Chondrocyte (in vitro differentiated cells): ENCODE data around the gene PAX5. TPM values are rescaled to one million over a fixed set of nuclear protein-coding genes. Genes with fewer than 3 reads are reported as not detected.
"Not testable (repeated sequence)": the region's sequence is repeated elsewhere in the genome, so short reads cannot be mapped to it uniquely, and the experiment has no call there.

Experiments
- DNase-seq: peaks from one replicate; pipeline ENCODE4 v3.0.0; 2021; ENCODE audit warnings: mixed read lengths, low spot score
- H3K27ac Mint-ChIP-seq: one replicate; pipeline ENCODE4 v1.8.0; 2021; ENCODE audit warnings: mild to moderate bottlenecking, moderate library complexity, mixed read lengths; ENCODE audit not compliant: unreplicated experiment
- H3K27me3 Mint-ChIP-seq: 2 replicates; pipeline ENCODE4 v1.8.0; 2021; ENCODE audit warnings: low read depth, mixed read lengths
- H3K36me3 Mint-ChIP-seq: 2 replicates; pipeline ENCODE4 v1.8.0; 2021; ENCODE audit warnings: low read depth, mixed read lengths
- H3K4me1 Mint-ChIP-seq: 2 replicates; pipeline ENCODE4 v1.8.0; 2021; ENCODE audit warnings: low read depth, mild to moderate bottlenecking, mixed read lengths
- H3K4me3 Mint-ChIP-seq: one replicate; pipeline ENCODE4 v1.8.0; 2021; ENCODE audit warnings: mild to moderate bottlenecking, moderate library complexity, mixed read lengths; ENCODE audit not compliant: unreplicated experiment
- H3K9me3 Mint-ChIP-seq: 2 replicates; pipeline ENCODE4 v1.8.0; 2021; ENCODE audit warnings: low read depth, mixed read lengths
- CTCF ChIP-seq: fragments of 200-600 bp; sonication (generic); IDR thresholded peaks from 2 replicates; pipeline ENCODE4 v1.5.0; 2021; ENCODE audit warnings: antibody characterized with exemption, mild to moderate bottlenecking, moderate library complexity
- total RNA-seq: library from RNA; stranded (reverse); gene quantifications from 3 replicates; pipeline ENCODE4 v1.2.1, GENCODE V29; 2021

Gene PAX5
- total RNA-seq, 1 donor from 2014 or later, result not detected

DNA sequence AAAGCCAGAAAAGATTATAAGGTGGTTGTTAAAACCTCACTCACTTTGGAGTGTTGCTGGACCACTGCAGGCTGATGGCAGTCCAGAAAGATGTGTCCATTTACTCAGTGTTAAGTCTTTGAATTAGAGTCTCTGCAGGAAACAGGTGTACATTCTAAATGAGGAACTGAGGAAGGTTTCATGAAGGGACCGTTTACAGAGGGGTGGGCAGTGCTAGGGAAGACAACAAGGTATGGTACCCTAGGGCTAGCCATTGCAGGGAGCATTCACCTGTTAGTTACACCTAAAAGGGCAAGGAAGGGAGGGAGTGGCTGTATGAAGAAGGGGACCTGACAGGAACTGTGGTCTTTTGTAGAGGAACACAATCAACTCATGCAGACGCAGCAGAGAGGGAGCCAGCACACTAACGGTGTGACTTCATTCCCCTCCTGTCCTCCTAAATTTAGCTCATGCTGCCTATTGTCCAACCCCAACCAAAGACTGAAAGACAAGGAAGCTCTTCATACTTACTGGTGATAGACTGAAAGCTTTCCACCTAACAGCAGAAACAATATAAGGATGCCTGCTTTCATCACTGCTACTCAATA is 32.2 kb upstream of the PAX5 start:
- Mint-ChIP-seq H3K36me3 (no peaks in the 10 kb centered on the region), H3K9me3 (peaks cover 4% of the 10 kb centered on the region), H3K4me1 (no peaks in the 10 kb centered on the region), H3K4me3 (no peak overlapping the region), H3K27me3 (peaks cover 52% of the 10 kb centered on the region), H3K27ac (no peak overlapping the region)
- TF ChIP-seq CTCF, result no peak
- DNase-seq, result no peak

- H3K27ac Mint-ChIP-seq, result no peak overlapping the region
These were observed 28.3 kb upstream of the PAX5 start for GRCh38 chr9:37062336-37062735.

DNA sequence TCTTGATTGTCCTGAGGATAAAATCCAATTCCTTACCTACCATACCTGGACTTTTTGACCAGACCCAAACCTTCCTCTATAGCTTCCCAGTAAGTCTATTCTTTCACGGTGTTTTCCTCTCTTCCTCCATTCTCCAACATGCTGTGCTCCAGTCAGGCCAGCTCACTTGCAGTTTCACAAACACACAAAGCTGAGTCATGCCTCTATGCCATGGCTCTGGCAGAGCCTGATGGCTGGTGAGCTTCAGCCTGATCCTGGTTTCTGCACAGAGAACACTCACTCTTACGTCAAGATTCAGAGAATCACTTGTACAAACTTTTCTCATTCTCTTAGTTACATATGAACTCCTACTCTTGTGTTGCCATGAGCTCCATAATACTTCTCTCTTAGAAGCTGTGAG is 27.7 kb upstream of the PAX5 start:
- H3K9me3 Mint-ChIP-seq, result no peaks in the 10 kb centered on the region
- H3K4me1 Mint-ChIP-seq, result no peaks in the 10 kb centered on the region
- DNase-seq, result no peak
- no peak for TF ChIP-seq CTCF
- peaks cover 56% of the 10 kb centered on the region for H3K27me3 Mint-ChIP-seq
- H3K4me3 Mint-ChIP-seq, result no peak overlapping the region
- H3K27ac Mint-ChIP-seq, result no peak overlapping the region
- peaks cover 1% of the 10 kb centered on the region for H3K36me3 Mint-ChIP-seq

More at GRCh38 chr9:37062336-37062735, 28.3 kb upstream of the PAX5 start:
- Mint-ChIP-seq H3K9me3 (peaks cover under 1% of the 10 kb centered on the region), H3K4me3 (no peak overlapping the region), H3K4me1 (no peaks in the 10 kb centered on the region), H3K36me3 (peaks cover 1% of the 10 kb centered on the region), H3K27me3 (peaks cover 55% of the 10 kb centered on the region)
- no peak for TF ChIP-seq CTCF
- DNase-seq, result no peak

DNA sequence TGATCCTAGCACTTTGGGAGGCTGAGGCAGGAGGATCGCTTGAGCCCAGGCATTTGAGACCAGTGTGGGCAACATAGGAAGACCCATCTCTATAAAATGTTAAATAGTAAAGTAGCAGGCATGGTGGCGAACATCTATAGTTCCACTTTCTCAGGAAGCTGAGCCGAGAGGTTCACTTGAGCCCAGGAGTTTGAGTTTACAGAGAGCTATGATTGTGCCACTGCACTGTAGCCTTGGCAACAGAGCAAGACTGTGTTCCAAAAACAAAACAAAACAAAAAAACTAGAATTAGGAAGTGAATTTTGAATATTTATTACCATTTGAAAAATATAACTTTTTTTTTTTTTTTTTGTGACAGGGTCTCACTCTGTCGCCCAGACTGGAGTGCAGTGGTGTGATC is 26.8 kb upstream of the PAX5 start:
- peaks cover 57% of the 10 kb centered on the region for H3K27me3 Mint-ChIP-seq
- H3K27ac Mint-ChIP-seq, result no peak overlapping the region
- no peak for DNase-seq
- peaks cover 1% of the 10 kb centered on the region for H3K36me3 Mint-ChIP-seq
- no peaks in the 10 kb centered on the region for H3K9me3 Mint-ChIP-seq
- no peaks in the 10 kb centered on the region for H3K4me1 Mint-ChIP-seq
- H3K4me3 Mint-ChIP-seq, result no peak overlapping the region
- TF ChIP-seq CTCF, result no peak

DNA sequence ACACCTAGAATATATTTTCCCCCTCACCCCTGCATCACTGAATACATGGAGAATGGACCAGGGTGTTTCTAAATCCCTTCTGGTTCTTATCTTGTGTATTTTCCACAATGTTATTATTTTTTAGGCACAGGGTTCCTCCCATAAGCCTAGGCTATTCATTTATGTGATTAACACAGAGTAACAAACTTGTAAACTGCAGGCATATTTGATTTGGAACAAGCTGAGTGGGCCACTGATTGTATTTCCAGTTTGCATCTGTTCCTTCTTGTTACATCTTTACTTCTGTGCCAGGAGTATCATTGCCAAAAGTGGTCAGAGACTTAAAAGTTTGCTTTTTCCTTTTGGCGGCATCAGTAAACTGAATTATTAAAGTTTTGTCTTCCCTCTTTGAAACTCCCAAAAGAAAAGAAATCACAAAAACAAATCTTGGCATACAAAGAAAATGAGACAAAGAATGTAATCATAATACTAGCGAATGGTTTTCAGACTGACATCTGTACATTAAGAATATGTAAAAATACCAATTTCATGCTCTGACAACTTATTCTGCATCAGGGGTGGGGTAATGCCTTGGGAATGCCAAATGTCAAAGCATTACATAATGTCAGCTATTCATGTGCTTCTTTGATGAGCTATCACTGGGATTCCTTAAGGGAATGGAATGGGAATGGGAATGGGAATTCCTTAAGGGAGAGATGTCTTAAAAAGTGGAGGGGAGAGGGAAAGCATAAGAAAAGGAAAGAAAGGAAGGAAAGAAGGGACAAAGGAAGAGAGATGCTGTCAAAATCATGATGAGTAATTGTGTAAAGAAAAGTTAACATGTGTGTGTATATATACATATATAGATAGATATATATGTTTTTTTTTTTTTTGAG is 22.2 kb upstream of the PAX5 start:
- Mint-ChIP-seq H3K36me3 (peaks cover 1% of the 10 kb centered on the region), H3K4me1 (no peaks in the 10 kb centered on the region), H3K4me3 (no peak overlapping the region), H3K27ac (no peak overlapping the region), H3K9me3 (no peaks in the 10 kb centered on the region), H3K27me3 (peaks cover 62% of the 10 kb centered on the region)
- no peak for TF ChIP-seq CTCF
- no peak for DNase-seq

GRCh38 chr9:37054363-37054720 is 20.3 kb upstream of the PAX5 start:
- H3K9me3 Mint-ChIP-seq, H3K4me3 Mint-ChIP-seq, DNase-seq, H3K4me1 Mint-ChIP-seq, H3K27ac Mint-ChIP-seq, H3K36me3 Mint-ChIP-seq: not testable (repeated sequence)
- H3K27me3 Mint-ChIP-seq, result peaks cover 70% of the 10 kb centered on the region
